ENCODE data around the gene ZNF468.
A peak's percentile ranks its signal among the peaks of the same experiment; 100 is the strongest.
"Not testable (repeated sequence)": the region's sequence is repeated elsewhere in the genome, so short reads cannot be mapped to it uniquely, and the experiment has no call there.

ZNF468 gene

DNA sequence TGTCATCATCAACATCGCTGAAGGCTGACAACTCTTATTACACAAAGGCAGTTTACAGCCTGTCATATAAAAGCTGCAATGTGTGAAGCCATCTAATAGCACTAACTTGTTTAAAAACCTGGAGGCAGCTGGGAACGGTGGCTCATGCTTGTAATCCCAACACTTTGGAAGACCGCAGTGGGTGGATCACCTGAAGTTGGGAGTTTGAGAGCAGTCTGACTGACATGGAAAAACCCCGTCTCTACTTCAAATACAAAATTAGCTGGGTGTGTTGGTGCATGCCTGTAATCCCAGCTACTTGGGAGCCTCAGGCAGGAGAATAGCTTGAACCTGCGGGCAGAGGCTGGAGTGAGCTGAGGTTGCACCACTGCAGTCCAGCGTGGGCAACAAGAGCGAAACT lies 27.6 kb downstream of the ZNF468 start:
- DNase-seq (ENCODE audit: low read depth in 3 of 3, low spot score in 1 of 3): not testable (repeated sequence)

DNA sequence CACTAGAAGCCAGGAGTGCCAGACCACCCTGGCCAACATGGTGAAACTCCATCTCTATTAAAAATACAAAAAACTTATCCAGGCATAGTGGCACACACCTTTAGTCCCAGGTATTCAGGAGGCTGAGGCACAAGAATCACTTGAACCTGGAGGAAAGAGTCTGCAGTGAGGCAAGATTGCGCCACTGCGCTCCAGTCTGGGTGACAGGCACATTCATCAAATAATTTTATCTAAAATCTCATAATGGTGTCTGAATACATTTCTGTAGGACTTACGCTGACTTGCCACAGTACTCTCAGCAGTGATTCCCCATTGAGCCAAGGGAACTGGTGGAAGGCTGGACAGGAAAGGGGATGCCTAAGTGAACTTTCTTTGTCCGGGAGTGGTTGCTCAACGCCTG lies 31.7 kb downstream of the ZNF468 start:
- no peak for DNase-seq (ENCODE audit: low read depth in 3 of 3, low spot score in 1 of 3)

DNA sequence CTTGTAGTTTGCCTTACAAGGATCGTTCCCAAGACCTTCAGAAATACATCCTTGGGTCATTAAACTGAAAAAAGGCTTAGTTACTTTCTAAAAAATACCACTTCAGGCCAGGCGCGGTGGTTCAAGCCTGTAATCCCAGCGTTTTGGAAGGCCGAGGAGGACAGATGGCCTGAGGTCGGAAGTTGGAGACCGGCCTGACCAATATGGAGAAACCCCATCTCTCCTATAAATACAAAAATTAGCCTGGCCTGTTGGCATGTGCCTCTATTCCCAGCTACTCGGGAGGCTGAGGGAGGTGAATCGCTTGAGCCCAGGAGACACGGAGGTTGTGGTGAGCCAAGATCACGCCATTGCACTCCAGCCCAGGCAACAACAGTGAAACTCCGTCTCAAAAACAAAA lies 33.7 kb downstream of the ZNF468 start:
- DNase-seq (ENCODE audit: low read depth in 3 of 3, low spot score in 1 of 3): no peak

DNA sequence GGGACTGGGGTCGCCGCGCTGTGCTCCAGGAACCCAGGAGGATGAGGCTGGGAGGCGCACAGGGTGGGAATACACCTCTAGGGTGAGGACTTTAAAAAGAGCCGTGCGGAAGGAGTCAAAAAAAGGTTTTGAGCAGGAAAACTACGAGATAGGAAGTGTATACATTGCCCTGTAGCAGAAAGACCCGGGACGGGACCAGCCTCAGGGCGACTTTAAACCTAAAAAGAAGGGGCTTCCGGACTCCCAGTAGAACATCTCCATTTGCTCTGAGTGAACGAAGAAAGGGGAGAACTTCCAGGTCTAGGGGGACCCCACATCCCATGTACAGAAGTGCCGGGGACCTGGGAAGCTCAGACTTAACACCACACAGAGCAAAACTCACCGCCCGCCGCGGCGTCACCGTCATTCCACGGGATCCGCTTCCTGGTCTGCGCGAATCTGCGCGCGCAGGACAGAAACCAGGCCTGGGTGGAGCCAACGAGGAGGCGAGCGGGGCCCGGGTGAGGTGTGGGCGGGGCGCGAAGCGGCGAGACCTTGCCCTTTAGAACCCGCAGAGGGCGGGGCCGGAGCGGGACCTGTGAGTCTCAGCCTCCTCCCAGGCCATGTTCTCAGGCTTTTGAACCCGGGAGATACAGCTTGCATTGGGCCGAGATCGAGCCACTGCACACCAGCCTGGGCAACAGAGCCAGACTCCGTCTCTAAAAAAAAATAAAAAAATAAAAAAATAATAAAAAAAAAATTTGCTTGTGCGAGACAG lies 36.0 kb downstream of the ZNF468 start, which contains the start of gene ZNF28:
ZNF28 (minus strand) TSS at position 430 of the 757 bp plus-strand sequence. CDS start 3,675 bp downstream, outside the sequence.
- peak; percentile 11 to 41 (median 15) for DNase-seq (ENCODE audit: low read depth in 3 of 3, low spot score in 1 of 3)

DNA sequence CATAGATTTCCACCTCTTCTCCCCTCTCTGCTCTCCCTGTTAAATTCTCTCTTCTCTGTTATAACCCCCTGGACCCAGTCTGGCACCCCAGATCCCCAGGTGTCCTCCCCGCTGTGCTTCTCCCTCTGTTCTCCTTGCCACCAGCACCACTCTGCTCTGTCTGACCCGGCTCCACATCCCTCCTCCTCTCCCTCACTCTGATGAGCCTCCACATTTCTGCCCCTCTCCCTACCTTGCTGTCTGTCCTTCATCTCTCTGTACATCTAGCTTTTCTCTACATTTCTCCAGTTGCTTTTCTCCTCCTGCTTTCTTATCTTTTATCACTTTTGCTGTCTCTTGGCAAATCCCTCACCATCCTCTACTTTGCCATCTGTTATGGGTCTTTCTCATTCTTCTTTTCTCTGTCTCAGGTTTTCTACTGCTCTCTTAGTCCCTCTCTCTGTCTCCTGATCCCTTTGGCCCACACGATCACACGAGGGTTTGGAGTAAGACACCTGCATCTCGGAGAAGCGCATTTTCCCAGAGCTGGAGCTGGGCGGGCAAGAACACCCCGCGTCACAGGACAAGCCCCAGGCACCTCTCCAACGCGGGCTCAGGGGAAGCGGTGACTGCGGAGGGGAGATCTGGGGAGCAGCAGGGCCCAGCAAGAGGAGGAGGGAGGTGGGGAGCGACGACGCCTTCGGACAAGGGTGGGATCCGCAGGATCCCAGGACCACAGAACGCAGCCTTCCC lies 36.8 kb downstream of the ZNF468 start:
- DNase-seq (ENCODE audit: low read depth in 3 of 3, low spot score in 1 of 3): peak in 1 of 3 donors; percentile 5

DNA sequence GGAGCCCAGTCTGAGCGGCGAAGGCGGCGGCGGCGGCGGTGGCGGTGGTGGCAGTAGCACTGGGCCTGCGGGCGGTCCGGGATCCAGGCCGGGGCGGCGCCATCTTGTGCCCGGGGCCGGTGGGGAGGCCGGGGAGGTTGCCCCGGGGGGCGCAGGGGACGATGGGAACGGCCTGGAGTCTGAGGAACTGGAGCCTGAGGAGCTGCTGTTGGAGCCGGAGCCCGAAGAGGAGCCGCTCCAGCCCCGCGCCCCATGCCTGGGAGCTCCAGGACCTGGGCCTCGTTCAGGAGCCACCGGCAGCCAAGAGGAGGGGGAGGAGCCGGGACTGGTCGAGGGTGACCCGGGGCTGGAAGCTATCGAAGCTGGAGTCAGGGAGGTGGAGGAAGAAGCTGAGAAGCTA lies 47.6 kb downstream of the ZNF468 start:
- DNase-seq (ENCODE audit: low read depth in 3 of 3, low spot score in 1 of 3): no peak

DNA sequence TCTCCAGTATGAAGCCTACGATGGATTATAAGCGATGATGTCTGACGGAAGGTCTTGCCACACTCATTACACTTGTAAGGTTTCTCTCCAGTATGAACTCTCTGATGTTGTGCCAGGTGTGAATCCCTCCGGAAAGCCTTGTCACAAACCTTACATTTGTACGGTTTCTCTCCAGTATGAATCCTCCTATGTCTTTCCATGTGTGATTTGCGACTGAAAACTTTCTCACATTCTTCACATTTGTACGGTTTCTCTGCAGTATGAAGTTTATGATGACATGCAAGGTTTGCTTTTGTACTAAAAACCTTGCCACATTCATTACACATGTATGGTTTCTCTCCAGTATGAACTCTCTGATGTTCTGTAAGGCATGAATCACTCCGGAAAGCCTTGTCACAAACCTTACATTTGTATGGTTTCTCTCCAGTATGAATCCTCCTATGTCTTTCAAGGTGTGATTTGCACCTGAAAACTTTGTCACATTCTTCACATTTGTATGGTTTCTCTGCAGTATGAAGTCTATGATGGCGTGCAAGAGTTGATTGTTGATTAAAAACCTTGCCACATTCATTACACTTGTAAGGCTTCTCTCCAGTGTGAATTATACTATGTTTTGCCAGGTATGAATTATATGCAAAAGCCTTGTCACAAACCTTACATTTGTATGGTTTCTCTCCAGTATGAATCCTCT lies 57.3 kb downstream of the ZNF468 start:
- not testable (repeated sequence) for DNase-seq (ENCODE audit: low read depth in 3 of 3, low spot score in 1 of 3)

DNA sequence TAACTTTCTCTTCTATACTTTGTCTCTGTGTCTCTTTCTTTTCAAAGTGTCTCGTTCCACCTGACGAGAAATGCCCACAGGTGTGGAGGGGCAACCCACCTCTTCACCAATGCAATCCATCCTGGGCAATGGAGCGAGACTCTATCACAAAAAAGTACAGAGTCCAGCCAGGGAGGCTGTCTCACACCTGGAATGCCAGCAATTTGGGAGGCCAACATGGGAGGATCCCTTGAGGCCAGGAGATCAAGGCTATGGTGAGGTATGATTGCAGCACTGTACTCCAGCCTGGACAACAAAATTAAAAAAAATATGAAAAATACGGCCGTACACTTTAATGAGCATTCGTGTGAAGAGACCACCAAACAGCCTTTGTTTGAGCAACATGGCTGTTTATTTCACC lies 68.0 kb downstream of the ZNF468 start:
- DNase-seq (ENCODE audit: low read depth in 3 of 3, low spot score in 1 of 3): no peak

Measured in stimulated activated CD4-positive, alpha-beta T cell treated with anti-CD3 and anti-CD28 coated beads, TNF-alpha, amount 100 ng/mL, for 1 hour (primary cell).